ENCODE results near the gene MMEL1. TPM values are rescaled to one million over a fixed set of nuclear protein-coding genes. Genes with fewer than 3 reads are reported as not detected.

The MMEL1 gene
- total and polyA plus RNA-seq, 7 experiments from 2014 or later = 2.0 to 20.5 (median 2.8) TPM

GRCh38 chr1:2602311-2602835 is 30.4 kb downstream of the MMEL1 start:
- peaks cover 0 to 4% (median 0%) of the 10 kb centered on the region in 5 donors for H3K36me3 Mint-ChIP-seq

GRCh38 chr1:2601721-2602303 is 31.0 kb downstream of the MMEL1 start:
- ATAC-seq = no peak

More at GRCh38 chr1:2602311-2602835, 30.4 kb downstream of the MMEL1 start:
- Mint-ChIP-seq H3K4me1 (no peaks in the 10 kb centered on the region), H3K27ac (no peak overlapping the region), H3K4me3 (no peak overlapping the region), H3K27me3 (peaks cover 0 to 19% (median 0%) of the 10 kb centered on the region in 5 donors), H3K9me3 (peaks cover 0 to 9% (median 3%) of the 10 kb centered on the region in 11 donors)
- intact Hi-C loops (cut with micrococcal nuclease) = no loop called here
- Histone ChIP-seq H3K27me3 (ENCODE audit: control insufficient read depth in 2 of 2, insufficient read depth in 2 of 2, low read length in 2 of 2) (no peaks in the 10 kb centered on the region), H3K36me3 (ENCODE audit: control insufficient read depth in 2 of 3, insufficient read depth in 3 of 3, low read length in 3 of 3) (no peaks in the 10 kb centered on the region), H3K4me1 (ENCODE audit: control insufficient read depth in 2 of 2, insufficient read depth in 2 of 2, low read length in 2 of 2) (no peaks in the 10 kb centered on the region), H3K27ac (ENCODE audit: low read depth, low read length) (no peak overlapping the region), H3K4me3 (ENCODE audit: low read length) (no peak overlapping the region), H3K9me3 (ENCODE audit: control insufficient read depth in 2 of 3, low read length in 3 of 3) (no peaks in the 10 kb centered on the region)
- no peak for ATAC-seq
- DNase-seq = no peak
- POLR2A ChIA-PET = no interaction called here
- CTCF ChIA-PET = no interaction called here

GRCh38 chr1:2598329-2598931 is 34.4 kb downstream of the MMEL1 start:
- DNase-seq = no peak
- H3K4me1 Mint-ChIP-seq = peaks cover 0 to 2% (median 0%) of the 10 kb centered on the region in 7 donors
- peaks cover 0 to 19% (median 0%) of the 10 kb centered on the region in 5 donors for H3K27me3 Mint-ChIP-seq
- H3K9me3 Mint-ChIP-seq = peaks cover 0 to 9% (median 3%) of the 10 kb centered on the region in 11 donors
- ChIA-PET CTCF (no interaction called here), POLR2A (no interaction called here)
- Histone ChIP-seq H3K4me1 (ENCODE audit: control insufficient read depth in 2 of 2, insufficient read depth in 2 of 2, low read length in 2 of 2) (no peaks in the 10 kb centered on the region), H3K36me3 (ENCODE audit: control insufficient read depth in 2 of 3, insufficient read depth in 3 of 3, low read length in 3 of 3) (no peaks in the 10 kb centered on the region), H3K4me3 (ENCODE audit: low read length) (no peak overlapping the region), H3K27me3 (ENCODE audit: control insufficient read depth in 2 of 2, insufficient read depth in 2 of 2, low read length in 2 of 2) (no peaks in the 10 kb centered on the region), H3K9me3 (ENCODE audit: control insufficient read depth in 2 of 3, low read length in 3 of 3) (no peaks in the 10 kb centered on the region), H3K27ac (ENCODE audit: low read depth, low read length) (no peak overlapping the region)
- ATAC-seq = no peak
- intact Hi-C loops (cut with micrococcal nuclease) = no loop called here
- H3K36me3 Mint-ChIP-seq = peaks cover 0 to 4% (median 0%) of the 10 kb centered on the region in 5 donors
- H3K27ac Mint-ChIP-seq = no peak overlapping the region
- peak overlapping the region in 1 of 10 donors; percentile 53 for H3K4me3 Mint-ChIP-seq

More at GRCh38 chr1:2601721-2602303, 31.0 kb downstream of the MMEL1 start:
- ChIA-PET CTCF (no interaction called here), POLR2A (no interaction called here)
- intact Hi-C loops (cut with micrococcal nuclease) = no loop called here
- Mint-ChIP-seq H3K27me3 (peaks cover 0 to 19% (median 0%) of the 10 kb centered on the region in 5 donors), H3K27ac (peak overlapping the region in 1 of 9 donors; percentile 57), H3K4me1 (no peaks in the 10 kb centered on the region), H3K36me3 (peaks cover 0 to 4% (median 0%) of the 10 kb centered on the region in 5 donors), H3K9me3 (peaks cover 0 to 9% (median 3%) of the 10 kb centered on the region in 11 donors), H3K4me3 (no peak overlapping the region)
- Histone ChIP-seq H3K27ac (ENCODE audit: low read depth, low read length) (no peak overlapping the region), H3K4me3 (ENCODE audit: low read length) (no peak overlapping the region), H3K9me3 (ENCODE audit: control insufficient read depth in 2 of 3, low read length in 3 of 3) (no peaks in the 10 kb centered on the region), H3K4me1 (ENCODE audit: control insufficient read depth in 2 of 2, insufficient read depth in 2 of 2, low read length in 2 of 2) (no peaks in the 10 kb centered on the region), H3K36me3 (ENCODE audit: control insufficient read depth in 2 of 3, insufficient read depth in 3 of 3, low read length in 3 of 3) (no peaks in the 10 kb centered on the region), H3K27me3 (ENCODE audit: control insufficient read depth in 2 of 2, insufficient read depth in 2 of 2, low read length in 2 of 2) (no peaks in the 10 kb centered on the region)
- DNase-seq = no peak

- intact Hi-C loops (cut with micrococcal nuclease) = no loop called here
- peaks cover 0 to 9% (median 3%) of the 10 kb centered on the region in 11 donors for H3K9me3 Mint-ChIP-seq
- Histone ChIP-seq H3K4me3 (ENCODE audit: low read length) (no peak overlapping the region), H3K36me3 (ENCODE audit: control insufficient read depth in 2 of 3, insufficient read depth in 3 of 3, low read length in 3 of 3) (no peaks in the 10 kb centered on the region), H3K27ac (ENCODE audit: low read depth, low read length) (no peak overlapping the region), H3K27me3 (ENCODE audit: control insufficient read depth in 2 of 2, insufficient read depth in 2 of 2, low read length in 2 of 2) (no peaks in the 10 kb centered on the region), H3K4me1 (ENCODE audit: control insufficient read depth in 2 of 2, insufficient read depth in 2 of 2, low read length in 2 of 2) (peaks cover 0 to 3% of the 10 kb centered on the region in 2 donors), H3K9me3 (ENCODE audit: control insufficient read depth in 2 of 3, low read length in 3 of 3) (no peaks in the 10 kb centered on the region)
- H3K27ac Mint-ChIP-seq = peak overlapping the region in 1 of 9 donors; percentile 90
- DNase-seq = peak in 2 of 9 donors; percentile 5 to 18
- peaks cover 0 to 4% (median 2%) of the 10 kb centered on the region in 7 donors for H3K4me1 Mint-ChIP-seq
- ATAC-seq = no peak
- H3K4me3 Mint-ChIP-seq = peak overlapping the region in 1 of 10 donors; percentile 53
- peaks cover 0 to 4% (median 0%) of the 10 kb centered on the region in 5 donors for H3K36me3 Mint-ChIP-seq
- peaks cover 0 to 19% (median 0%) of the 10 kb centered on the region in 5 donors for H3K27me3 Mint-ChIP-seq
- POLR2A ChIA-PET = interaction anchor here (0.6 kb wide), 1 partner anchor 363 kb away, joined by 5 read pairs; no protein-coding TSS in a partner anchor
- CTCF ChIA-PET = no interaction called here
Measured at GRCh38 chr1:2597441-2598328, 35.1 kb downstream of the MMEL1 start.

- Mint-ChIP-seq H3K27ac (no peak overlapping the region), H3K4me1 (peaks cover 0 to 6% (median 4%) of the 10 kb centered on the region in 7 donors), H3K4me3 (no peak overlapping the region), H3K36me3 (peaks cover 0 to 4% (median 0%) of the 10 kb centered on the region in 5 donors), H3K27me3 (peaks cover 0 to 14% (median 0%) of the 10 kb centered on the region in 5 donors), H3K9me3 (peaks cover 0 to 9% (median 3%) of the 10 kb centered on the region in 11 donors)
- Histone ChIP-seq H3K36me3 (ENCODE audit: control insufficient read depth in 2 of 3, insufficient read depth in 3 of 3, low read length in 3 of 3) (no peaks in the 10 kb centered on the region), H3K4me1 (ENCODE audit: control insufficient read depth in 2 of 2, insufficient read depth in 2 of 2, low read length in 2 of 2) (peaks cover 0 to 4% of the 10 kb centered on the region in 2 donors), H3K27me3 (ENCODE audit: control insufficient read depth in 2 of 2, insufficient read depth in 2 of 2, low read length in 2 of 2) (no peaks in the 10 kb centered on the region), H3K4me3 (ENCODE audit: low read length) (no peak overlapping the region), H3K27ac (ENCODE audit: low read depth, low read length) (no peak overlapping the region), H3K9me3 (ENCODE audit: control insufficient read depth in 2 of 3, low read length in 3 of 3) (no peaks in the 10 kb centered on the region)
- POLR2A ChIA-PET = interaction anchor here (0.6 kb wide), 1 partner anchor 362 kb away, joined by 5 read pairs; no protein-coding TSS in a partner anchor
- ATAC-seq = no peak
- peak in 3 of 9 donors; percentile 4 to 18 (median 4) for DNase-seq
- intact Hi-C loops (cut with micrococcal nuclease) = no loop called here
- CTCF ChIA-PET = no interaction called here
Measured at GRCh38 chr1:2596530-2597333, 36.1 kb downstream of the MMEL1 start.
